GM19438 (cell line): Measurements from ENCODE around the gene NHLH1.

Experiments
- ATAC-seq: cut with Tn5 transposase; IDR thresholded peaks from one replicate; pipeline ENCODE4 v1.9.1; 2021; ENCODE audit warnings: low read depth; ENCODE audit not compliant: unreplicated experiment

The NHLH1 gene

GRCh38 chr1:160366731-160367515 lies at the start of gene NHLH1:
Gene NHLH1 (plus strand): TSS chr1:160367071. CDS start chr1:160370732, 3,661 bp downstream.
- no peak for ATAC-seq

GRCh38 chr1:160322831-160323230 lies 44.0 kb upstream of the NHLH1 start:
- ATAC-seq = no peak

- ATAC-seq = no peak
These were observed 41.6 kb upstream of the NHLH1 start for GRCh38 chr1:160325252-160325651.

DNA sequence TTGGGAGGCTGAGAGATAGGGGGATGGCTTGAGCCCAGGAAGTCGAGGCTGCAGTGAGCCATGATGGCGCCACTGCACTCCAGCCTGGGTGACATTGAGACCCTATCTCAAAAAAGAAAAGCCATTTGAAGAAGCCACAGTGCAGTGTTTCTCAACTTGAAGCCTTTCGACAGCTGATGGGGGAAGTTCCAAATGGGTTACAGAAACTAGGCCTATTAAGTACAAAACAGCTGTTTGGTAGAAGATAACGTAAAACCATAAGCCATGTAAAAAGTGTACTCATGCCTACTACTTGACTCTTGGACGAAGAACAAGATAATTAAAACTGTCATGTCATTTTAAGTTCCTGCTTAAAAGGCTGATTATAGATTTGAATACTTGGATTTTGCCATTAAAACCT lies 40.5 kb upstream of the NHLH1 start:
- ATAC-seq = no peak

DNA sequence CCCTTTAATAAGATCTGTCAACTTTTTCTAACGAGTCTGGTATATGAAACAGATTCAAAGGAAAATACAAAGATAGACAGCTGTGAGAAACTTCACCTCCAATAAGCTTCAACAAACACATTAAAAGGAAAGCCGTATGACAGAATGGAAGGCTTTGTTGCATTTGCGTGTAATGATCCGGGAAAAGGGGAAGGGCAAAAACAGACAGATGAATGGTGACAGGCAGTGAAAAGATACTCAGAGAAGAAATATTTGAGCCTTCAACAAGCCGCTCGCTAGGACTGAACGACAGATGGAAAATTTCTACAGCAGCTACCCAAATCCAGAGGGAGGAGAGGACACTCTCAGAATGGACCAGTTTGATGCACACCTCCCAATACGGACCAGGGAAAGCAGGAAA lies 38.7 kb upstream of the NHLH1 start:
- ATAC-seq = no peak

GRCh38 chr1:160330119-160330518 lies 36.8 kb upstream of the NHLH1 start:
- no peak for ATAC-seq

DNA sequence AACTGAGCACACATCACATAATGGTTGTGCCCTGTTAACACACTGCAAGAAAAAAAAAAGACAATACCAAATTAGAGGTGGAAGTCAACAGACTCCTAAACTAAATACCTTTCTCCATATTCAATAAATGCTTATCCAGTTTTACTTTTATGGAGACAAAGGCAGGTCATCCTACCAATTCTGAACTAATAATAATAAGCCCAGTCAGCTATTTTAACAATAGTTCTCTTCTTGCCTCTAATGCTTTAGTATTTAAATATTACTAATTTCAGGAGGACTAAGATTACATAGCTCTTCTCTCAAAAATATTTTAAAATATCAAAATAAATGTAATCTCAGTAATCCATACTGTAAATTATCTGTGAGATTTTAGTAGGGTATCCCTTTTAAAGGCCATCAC lies 34.4 kb upstream of the NHLH1 start:
- no peak for ATAC-seq

DNA sequence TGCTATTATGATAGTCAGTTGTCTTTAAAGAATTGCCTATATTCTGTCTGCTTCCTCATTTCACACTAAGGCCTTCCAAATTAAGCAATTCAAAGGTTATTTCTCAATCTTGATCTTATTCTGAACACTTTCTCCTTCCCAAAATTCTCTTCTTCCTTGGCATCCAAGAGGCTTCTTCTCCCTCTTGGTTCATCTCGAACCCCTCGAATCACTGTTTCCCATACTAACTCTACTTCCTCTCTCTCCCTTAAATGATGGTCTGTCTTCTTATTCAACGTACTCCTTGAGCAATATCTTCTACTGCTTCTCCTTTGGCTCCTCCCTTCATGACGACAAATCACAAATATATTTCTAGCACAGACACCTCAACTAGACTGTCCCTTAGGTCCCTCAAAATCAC lies 28.3 kb upstream of the NHLH1 start:
- ATAC-seq = no peak

DNA sequence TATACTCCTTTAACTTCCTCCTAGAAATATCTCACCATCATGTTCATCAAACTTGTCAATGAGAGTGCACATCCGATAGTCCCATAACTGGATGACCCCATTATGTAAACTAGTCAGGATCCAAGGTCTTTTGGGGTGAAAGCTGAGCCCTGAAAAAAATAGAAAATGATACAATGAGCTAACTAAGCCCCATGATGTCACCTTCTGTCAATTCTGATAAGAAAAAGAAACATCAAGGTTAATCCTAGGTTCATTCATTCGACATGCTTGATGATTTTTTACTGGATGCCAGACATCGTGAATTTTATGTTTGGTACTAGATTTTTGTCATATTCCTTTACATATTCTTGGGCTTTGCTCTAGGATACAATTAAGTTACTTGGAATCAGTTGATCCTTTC lies 26.7 kb upstream of the NHLH1 start:
- ATAC-seq = no peak

- no peak for ATAC-seq
These were observed 26.0 kb upstream of the NHLH1 start for GRCh38 chr1:160340866-160341265.

DNA sequence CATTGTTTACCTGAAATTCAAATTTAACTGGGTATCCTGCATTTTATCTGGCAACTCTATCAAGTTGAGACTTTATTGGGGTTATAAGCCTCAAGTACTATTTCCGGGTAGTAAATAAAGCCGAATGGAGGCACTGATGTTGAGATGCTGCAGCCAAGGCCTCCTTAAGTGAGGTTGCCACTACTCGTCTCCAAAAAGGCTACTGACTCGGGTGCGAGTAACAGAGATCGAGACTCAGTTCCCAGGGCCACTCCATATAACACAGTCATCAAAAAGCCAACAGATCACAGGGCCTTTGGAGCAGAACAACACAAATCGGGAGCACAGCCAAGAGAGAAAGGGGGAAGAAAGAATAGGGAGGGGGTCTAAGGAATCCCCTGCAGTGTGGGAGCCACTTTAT lies 24.3 kb upstream of the NHLH1 start:
- ATAC-seq = no peak

DNA sequence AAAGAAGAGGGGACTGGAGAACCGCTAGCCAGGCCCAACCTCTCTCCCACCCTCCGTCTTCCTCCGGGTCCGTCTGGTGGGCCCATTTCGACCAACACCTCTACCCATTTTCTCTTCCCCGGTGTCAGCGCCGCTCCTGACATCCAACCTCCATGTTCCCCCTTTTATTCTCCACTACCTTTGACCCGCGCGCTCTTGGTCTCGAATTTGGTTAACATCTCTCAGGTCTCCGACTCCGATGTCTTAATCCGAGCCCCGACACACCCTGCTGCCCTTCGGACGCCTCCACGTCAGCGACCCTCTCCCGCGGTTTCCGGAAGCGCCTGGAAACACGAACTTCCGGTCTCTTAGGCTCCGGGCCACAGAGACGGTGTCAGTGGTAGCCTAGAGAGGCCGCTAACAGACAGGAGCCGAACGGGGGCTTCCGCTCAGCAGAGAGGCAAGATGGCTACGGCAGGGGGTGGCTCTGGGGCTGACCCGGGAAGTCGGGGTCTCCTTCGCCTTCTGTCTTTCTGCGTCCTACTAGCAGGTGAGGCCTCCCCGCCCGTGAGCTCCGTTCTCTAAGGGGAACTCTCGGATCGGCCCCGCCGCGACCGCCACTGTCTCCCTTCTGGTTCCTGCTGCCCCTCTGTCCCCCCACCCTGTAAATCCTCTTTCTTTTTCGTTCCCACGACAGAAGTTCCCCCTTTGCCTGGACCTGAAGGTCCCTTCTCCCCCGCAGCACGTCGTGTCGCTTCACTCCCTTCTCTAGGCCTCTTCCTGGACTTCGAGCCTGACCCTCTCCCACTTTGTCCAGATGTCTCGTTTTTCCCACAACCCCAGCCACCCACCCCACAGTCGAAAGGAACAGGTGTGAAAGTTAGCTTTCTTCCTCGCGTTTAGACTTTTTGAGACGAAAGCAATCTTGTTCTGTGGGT lies 23.7 kb upstream of the NHLH1 start, which contains the start of the genes COPA and NCSTN:
Gene COPA (minus strand): TSS at position 298 of the 917 bp plus-strand sequence. CDS start 80 bp downstream, at position 218.
Gene NCSTN (plus strand): TSS at position 431 of the 917 bp plus-strand sequence. CDS start 14 bp downstream, at position 445.
- peak; percentile 85 for ATAC-seq

- ATAC-seq = no peak
These were observed 22.6 kb upstream of the NHLH1 start for GRCh38 chr1:160344241-160344640.

DNA sequence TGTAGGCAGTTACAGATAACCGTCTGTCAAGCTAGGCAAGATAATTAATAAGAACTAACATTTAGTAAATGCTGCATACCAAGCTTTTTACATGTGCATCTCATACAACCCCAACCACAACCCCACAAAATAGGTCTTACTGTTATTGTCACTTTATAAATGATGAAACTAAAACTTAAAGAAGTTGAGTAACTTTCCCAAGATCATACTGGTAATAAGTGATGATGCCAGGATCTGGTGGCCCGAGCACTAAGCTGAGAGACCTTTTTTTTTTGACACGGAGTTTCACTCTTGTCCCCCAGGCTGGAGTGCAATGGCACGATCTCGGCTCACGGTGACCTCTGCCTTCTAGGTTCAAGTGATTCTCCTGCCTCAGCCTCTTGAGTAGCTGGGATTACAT lies 21.9 kb upstream of the NHLH1 start:
- no peak for ATAC-seq

GRCh38 chr1:160346463-160346862 lies 20.4 kb upstream of the NHLH1 start:
- ATAC-seq = no peak

- no peak for ATAC-seq
These were observed 19.9 kb upstream of the NHLH1 start for GRCh38 chr1:160346958-160347357.

- no peak for ATAC-seq
These were observed 15.2 kb upstream of the NHLH1 start for GRCh38 chr1:160351629-160352028.

DNA sequence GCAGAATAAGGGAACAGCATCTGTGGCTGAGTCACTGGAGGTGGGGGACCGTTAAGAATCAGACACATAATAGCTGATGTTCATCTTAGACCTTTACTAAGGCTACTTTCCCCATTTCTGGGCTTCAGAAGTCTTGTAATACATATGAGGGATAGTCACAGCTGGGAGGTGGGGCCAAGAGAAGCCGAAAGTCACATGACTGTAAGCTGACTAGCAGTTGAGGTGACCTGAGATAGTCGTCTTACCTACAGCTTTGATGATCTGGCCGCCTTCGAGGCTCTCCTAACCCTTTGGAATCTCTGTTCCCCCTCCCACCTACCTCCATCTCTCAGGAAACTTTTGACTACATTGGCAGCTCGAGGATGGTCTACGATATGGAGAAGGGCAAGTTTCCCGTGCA lies 14.3 kb upstream of the NHLH1 start:
- no peak for ATAC-seq

DNA sequence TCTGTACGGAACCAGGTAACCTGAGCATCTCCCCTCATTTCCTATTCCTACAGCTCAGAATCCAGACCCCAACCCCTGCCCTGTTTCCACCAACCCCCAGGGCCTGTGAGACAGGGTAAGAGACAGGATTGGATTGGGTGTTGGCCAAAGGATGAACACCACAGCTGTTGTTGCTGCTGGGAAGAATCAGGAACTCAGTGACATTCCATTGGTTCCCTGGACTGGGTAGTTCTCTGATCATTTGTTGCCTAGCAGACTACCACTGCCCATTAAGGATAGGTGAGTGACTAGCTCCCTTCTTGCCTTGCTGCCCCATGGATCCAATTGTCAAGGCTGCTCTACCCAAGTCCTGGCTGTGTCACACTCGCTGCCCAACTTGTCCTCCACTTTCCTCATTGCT lies 13.6 kb upstream of the NHLH1 start:
- no peak for ATAC-seq

GRCh38 chr1:160354388-160354985 lies 12.4 kb upstream of the NHLH1 start:
- ATAC-seq = no peak
